T-helper 1 cell treated with Interleukin-12 subunit alpha and Interleukin-12 subunit beta and Interleukin-4 antibody, amounts not matched to agents 30 μg/mL and 1 μg/mL, for 36 hours (primary cell): ENCODE measurements around the gene SLC10A3.
"Not testable (repeated sequence)": the region's sequence is repeated elsewhere in the genome, so short reads cannot be mapped to it uniquely, and the experiment has no call there.

Source experiments
- H3K27ac Mint-ChIP-seq: one replicate; pipeline ENCODE4 v1.8.0; 2021; ENCODE audit warnings: mild to moderate bottlenecking, mixed read lengths
- H3K27me3 Mint-ChIP-seq: one replicate; pipeline ENCODE4 v1.8.0; 2021; ENCODE audit warnings: low read depth, mixed read lengths
- H3K36me3 Mint-ChIP-seq: one replicate; pipeline ENCODE4 v1.8.0; 2021; ENCODE audit warnings: low read depth, mixed read lengths
- H3K4me1 Mint-ChIP-seq: one replicate; pipeline ENCODE4 v1.8.0; 2021; ENCODE audit warnings: low read depth, mixed read lengths
- H3K4me3 Mint-ChIP-seq: one replicate; pipeline ENCODE4 v1.8.0; 2021; ENCODE audit warnings: mild to moderate bottlenecking, moderate library complexity, mixed read lengths
- H3K9me3 Mint-ChIP-seq: one replicate; pipeline ENCODE4 v1.8.0; 2021; ENCODE audit warnings: mixed read lengths

The SLC10A3 gene

GRCh38 chrX:154515966-154516655, 25.7 kb upstream of the SLC10A3 start, which contains the start of gene FAM3A:
FAM3A (minus strand) TSS chrX:154516232; CDS start chrX:154515772, 460 bp downstream.
- peak within 1 kb of the TSS; percentile 87 for H3K27ac Mint-ChIP-seq
- H3K9me3 Mint-ChIP-seq = no peaks in the 10 kb centered on the region
- H3K4me3 Mint-ChIP-seq = peak within 1 kb of the TSS; percentile 86
- H3K27me3 Mint-ChIP-seq = no peaks in the 10 kb centered on the region
- peaks cover 1% of the 10 kb centered on the region for H3K36me3 Mint-ChIP-seq
- H3K4me1 Mint-ChIP-seq = peaks cover 15% of the 10 kb centered on the region

- Mint-ChIP-seq H3K9me3 (no peaks in the 10 kb centered on the region), H3K4me3 (peak overlapping the region; percentile 86), H3K4me1 (peaks cover 15% of the 10 kb centered on the region), H3K27me3 (no peaks in the 10 kb centered on the region), H3K36me3 (peaks cover 3% of the 10 kb centered on the region), H3K27ac (peak overlapping the region; percentile 85)
These were observed 24.9 kb upstream of the SLC10A3 start for GRCh38 chrX:154515090-154515965.

DNA sequence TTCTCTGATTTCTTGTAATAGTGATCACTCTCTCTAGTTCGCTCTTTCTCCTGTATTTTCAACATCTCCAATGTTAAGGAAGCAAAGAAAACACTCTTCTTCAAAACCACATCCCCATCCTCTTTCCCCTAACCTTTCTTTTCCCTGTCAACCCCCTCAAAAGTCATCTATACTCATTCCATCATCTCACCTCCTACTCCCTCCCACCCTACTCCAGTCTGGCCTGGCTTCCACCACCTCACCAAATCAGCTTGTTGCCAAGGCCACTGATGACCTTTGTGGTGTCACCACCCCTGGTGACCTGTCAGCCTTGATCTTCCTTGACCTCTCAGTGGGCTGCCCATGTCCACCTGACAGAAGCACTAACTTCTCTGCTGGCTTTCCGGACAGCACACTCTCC, 23.3 kb upstream of the SLC10A3 start:
- Mint-ChIP-seq H3K36me3 (peaks cover 13% of the 10 kb centered on the region), H3K9me3 (no peaks in the 10 kb centered on the region), H3K27me3 (no peaks in the 10 kb centered on the region), H3K4me1 (peaks cover 17% of the 10 kb centered on the region), H3K27ac (peak overlapping the region; percentile 67), H3K4me3 (peak overlapping the region; percentile 9)

GRCh38 chrX:154512879-154513553, 22.6 kb upstream of the SLC10A3 start:
- Mint-ChIP-seq H3K4me1 (peaks cover 17% of the 10 kb centered on the region), H3K27me3 (no peaks in the 10 kb centered on the region), H3K36me3 (peaks cover 16% of the 10 kb centered on the region), H3K4me3 (no peak overlapping the region), H3K9me3 (no peaks in the 10 kb centered on the region), H3K27ac (no peak overlapping the region)

DNA sequence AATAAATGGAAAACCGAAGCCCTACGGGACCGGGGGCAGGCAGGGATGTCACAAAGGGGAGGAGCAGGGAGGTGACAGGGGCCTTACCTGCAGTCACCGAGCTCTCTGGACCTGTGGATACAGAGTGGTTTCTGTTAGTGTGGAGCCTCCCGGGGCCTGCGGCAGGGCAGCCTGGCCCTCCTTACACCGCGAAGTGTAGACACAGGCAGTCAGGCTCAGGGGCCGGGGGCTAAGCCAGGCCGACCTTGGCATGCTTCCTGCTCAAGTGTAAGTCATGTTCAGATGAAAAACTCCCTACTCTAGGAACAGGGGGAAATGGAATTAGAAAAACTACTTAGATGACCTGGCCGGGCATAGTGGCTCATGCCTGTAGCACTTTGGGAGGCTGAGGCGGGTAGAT, 21.3 kb upstream of the SLC10A3 start:
- Mint-ChIP-seq H3K27me3 (no peaks in the 10 kb centered on the region), H3K9me3 (no peaks in the 10 kb centered on the region), H3K4me3 (no peak overlapping the region), H3K27ac (no peak overlapping the region), H3K36me3 (peaks cover 16% of the 10 kb centered on the region), H3K4me1 (peaks cover 17% of the 10 kb centered on the region)

- Mint-ChIP-seq H3K27ac (no peak overlapping the region), H3K9me3 (no peaks in the 10 kb centered on the region), H3K4me3 (no peak overlapping the region), H3K27me3 (no peaks in the 10 kb centered on the region), H3K4me1 (peaks cover 10% of the 10 kb centered on the region), H3K36me3 (peaks cover 19% of the 10 kb centered on the region)
These were observed 19.0 kb upstream of the SLC10A3 start for GRCh38 chrX:154509455-154509854.

DNA sequence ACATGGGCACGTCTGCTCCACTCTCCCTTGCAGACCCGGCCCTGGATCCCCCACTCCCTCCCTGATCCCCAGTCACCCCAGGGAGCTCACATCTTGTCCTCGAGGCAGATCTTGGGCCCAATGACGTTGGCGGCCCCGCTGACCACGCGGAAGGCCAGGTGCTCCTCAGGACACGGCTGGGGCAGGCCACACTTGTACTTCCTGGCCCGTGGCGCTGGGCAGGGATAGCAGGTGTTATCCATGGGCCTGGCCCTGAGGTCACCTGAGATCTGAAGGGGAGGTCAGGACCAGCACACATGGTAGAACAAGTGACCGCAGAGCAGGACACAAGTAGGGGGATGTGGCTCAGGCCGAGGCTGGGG, 17.9 kb upstream of the SLC10A3 start:
- H3K4me3 Mint-ChIP-seq = no peak overlapping the region
- H3K36me3 Mint-ChIP-seq = peaks cover 18% of the 10 kb centered on the region
- no peaks in the 10 kb centered on the region for H3K9me3 Mint-ChIP-seq
- peaks cover 5% of the 10 kb centered on the region for H3K4me1 Mint-ChIP-seq
- H3K27ac Mint-ChIP-seq = peak overlapping the region; percentile 24
- H3K27me3 Mint-ChIP-seq = no peaks in the 10 kb centered on the region

DNA sequence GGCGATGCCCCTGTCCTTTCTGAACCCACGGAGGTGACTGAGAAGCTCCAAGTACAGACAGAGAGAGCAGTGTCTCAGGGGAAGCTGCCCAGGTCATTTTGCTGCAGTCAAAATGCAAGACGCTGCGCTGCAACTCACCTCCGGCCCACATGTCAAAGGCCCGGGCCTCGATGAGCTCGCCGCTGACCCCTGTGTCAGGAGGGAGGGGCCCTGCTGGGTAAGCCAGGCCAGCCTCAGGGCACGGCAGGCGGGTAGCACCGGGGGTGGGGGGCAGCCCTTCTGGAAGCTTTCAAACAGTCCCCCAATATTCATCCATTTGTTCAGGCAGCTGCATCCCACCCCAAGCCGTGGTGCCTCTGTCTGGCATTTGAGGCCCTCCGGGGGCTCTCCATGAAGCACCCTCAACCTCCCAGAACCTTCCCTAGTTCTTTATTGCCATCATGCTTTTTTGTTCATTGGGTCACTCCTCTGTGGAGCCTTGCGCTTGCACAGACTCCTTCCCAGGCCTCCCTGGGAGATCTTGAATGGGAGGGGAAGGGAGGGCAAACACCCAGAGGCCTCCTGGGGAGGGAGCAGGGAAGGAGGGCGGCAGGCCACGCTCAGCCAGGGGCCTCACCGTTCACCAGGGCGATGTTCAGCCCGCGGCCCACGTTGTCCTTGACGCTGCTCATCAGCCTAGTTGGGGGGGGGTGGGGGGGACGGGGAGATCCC, 17.4 kb upstream of the SLC10A3 start:
- H3K27ac Mint-ChIP-seq = no peak overlapping the region

DNA sequence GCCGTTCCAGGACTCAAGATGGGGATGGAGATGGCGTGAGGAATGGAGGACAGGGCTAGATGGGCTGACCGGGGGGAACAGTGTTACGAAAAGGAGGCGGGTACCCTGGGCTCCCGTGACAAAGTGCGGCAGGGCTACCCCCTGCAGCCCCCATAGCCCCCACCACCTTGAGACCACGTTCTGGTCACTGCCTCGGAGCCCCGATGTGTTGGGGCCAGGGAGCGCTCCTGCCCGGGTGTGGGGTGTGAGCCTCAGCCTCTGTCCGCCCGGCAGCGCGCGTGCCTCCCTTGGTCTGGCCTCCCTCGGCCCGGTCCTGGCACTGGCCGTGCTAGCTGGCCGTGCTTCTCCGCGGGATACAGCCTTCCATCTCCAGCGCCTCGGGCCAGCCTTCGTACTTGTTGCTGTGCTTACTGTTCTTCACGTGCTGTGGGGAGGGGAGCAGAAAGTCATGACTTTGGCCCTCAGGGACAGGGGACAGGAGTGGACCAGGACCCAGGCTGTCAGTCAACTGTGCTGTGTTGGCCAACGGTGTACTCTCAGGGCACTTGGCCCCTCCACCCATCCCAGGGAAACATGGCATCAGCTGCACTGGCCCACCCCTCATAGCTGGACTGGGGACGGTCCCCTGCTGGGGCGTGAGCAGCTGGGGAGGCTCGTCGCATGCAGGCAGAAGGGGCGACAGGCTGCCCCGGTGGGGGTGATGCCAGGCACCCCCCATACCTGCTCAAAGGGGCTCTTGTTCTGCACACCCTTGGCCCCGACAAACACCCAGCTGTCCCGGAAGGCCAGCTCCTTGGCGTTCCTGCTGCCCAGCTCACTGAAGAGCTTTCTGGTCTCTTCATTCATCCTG, 16.3 kb upstream of the SLC10A3 start:
- Mint-ChIP-seq H3K27ac (no peak overlapping the region), H3K27me3 (no peaks in the 10 kb centered on the region), H3K36me3 (peaks cover 18% of the 10 kb centered on the region), H3K9me3 (no peaks in the 10 kb centered on the region), H3K4me1 (peaks cover 4% of the 10 kb centered on the region), H3K4me3 (no peak overlapping the region)

More for the DNA sequence above, 17.4 kb upstream of the SLC10A3 start:
- Mint-ChIP-seq H3K4me3 (no peak overlapping the region), H3K4me1 (peaks cover 5% of the 10 kb centered on the region), H3K9me3 (no peaks in the 10 kb centered on the region), H3K27me3 (no peaks in the 10 kb centered on the region), H3K36me3 (peaks cover 18% of the 10 kb centered on the region)

DNA sequence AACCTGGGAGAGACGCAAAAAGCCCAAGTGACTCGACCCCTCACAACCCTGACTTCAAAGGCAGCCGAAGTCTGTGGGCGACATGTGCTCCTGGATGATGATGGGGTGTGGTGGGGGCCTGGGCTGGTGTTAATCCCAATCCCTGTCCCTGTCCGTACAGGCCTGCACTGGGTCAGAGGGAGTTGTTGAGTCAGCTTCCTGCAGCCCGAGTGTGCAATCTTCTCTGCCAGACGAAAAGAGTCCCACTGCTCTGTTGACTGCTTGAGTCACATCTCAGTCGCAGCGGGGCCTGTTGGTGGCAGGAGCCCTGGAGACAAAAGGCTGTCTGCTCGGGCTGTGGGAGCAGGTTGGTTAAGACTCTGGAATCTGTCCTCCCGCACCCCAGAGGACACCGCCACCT, 15.3 kb upstream of the SLC10A3 start:
- H3K27me3 Mint-ChIP-seq = no peaks in the 10 kb centered on the region
- no peak overlapping the region for H3K4me3 Mint-ChIP-seq
- H3K9me3 Mint-ChIP-seq = no peaks in the 10 kb centered on the region
- H3K27ac Mint-ChIP-seq = no peak overlapping the region
- peaks cover 16% of the 10 kb centered on the region for H3K36me3 Mint-ChIP-seq
- H3K4me1 Mint-ChIP-seq = peaks cover 2% of the 10 kb centered on the region

GRCh38 chrX:154502989-154503388, 12.6 kb upstream of the SLC10A3 start:
- H3K27me3 Mint-ChIP-seq = no peaks in the 10 kb centered on the region
- H3K36me3 Mint-ChIP-seq = peaks cover 3% of the 10 kb centered on the region
- no peak overlapping the region for H3K4me3 Mint-ChIP-seq
- H3K4me1 Mint-ChIP-seq = no peaks in the 10 kb centered on the region
- no peaks in the 10 kb centered on the region for H3K9me3 Mint-ChIP-seq
- H3K27ac Mint-ChIP-seq = no peak overlapping the region

- H3K4me1 Mint-ChIP-seq = no peaks in the 10 kb centered on the region
- no peak overlapping the region for H3K27ac Mint-ChIP-seq
- peaks cover 3% of the 10 kb centered on the region for H3K36me3 Mint-ChIP-seq
- no peaks in the 10 kb centered on the region for H3K9me3 Mint-ChIP-seq
- H3K27me3 Mint-ChIP-seq = no peaks in the 10 kb centered on the region
- no peak overlapping the region for H3K4me3 Mint-ChIP-seq
These were observed 11.7 kb upstream of the SLC10A3 start for GRCh38 chrX:154502098-154502497.

- H3K4me1 Mint-ChIP-seq, H3K36me3 Mint-ChIP-seq, H3K27ac Mint-ChIP-seq, H3K4me3 Mint-ChIP-seq, H3K27me3 Mint-ChIP-seq, H3K9me3 Mint-ChIP-seq: not testable (repeated sequence)
These were observed 11.0 kb upstream of the SLC10A3 start for GRCh38 chrX:154501423-154501822.
